Astrocyte of the spinal cord (primary cell): Measurements from ENCODE around the gene RPA1.
"Not testable (repeated sequence)": the region's sequence is repeated elsewhere in the genome, so short reads cannot be mapped to it uniquely, and the experiment has no call there.

ENCODE experiments used
- DNase-seq: peaks from one replicate; pipeline ENCODE4 v3.0.0; 2011; ENCODE audit warnings: low read depth, low spot score
- H3K4me3 ChIP-seq: 2 replicates; pipeline ENCODE4 v1.5.1; 2011; ENCODE audit warnings: low read depth, mild to moderate bottlenecking, low read length, moderate library complexity
- in situ Hi-C: cut with HindIII; loops from 2 replicates; pipeline ENCODE4 v1.10.0; 2017; ENCODE audit warnings: low sequenced_read_pairs
- TF ChIP-seq, protein P1 (sequence below): IDR thresholded peaks from 2 replicates; pipeline ENCODE4 v1.5.1; 2012; ENCODE audit warnings: low read depth, mild to moderate bottlenecking, low read length, inconsistent platforms

The RPA1 gene

DNA sequence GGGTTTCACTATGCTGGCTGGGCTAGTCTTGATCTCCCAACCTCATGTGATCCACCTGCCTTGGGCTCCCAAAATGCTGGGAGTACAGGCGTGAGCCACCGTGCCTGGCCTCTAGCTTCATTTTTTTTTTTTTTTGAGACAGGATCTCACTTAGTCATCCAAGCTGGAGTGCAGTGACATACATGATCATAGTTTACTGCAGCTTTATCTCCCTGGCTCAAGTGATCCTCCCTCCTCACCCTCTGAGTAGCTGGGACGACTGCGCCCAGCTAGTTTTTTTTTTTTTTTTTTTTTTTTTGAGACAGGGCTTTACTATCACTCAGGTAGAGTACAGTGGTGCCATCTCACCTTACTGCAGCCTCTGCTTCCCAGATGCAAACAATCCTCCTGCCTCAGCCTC is 9.7 kb downstream of the RPA1 start:
- TF ChIP-seq, protein P1, sequence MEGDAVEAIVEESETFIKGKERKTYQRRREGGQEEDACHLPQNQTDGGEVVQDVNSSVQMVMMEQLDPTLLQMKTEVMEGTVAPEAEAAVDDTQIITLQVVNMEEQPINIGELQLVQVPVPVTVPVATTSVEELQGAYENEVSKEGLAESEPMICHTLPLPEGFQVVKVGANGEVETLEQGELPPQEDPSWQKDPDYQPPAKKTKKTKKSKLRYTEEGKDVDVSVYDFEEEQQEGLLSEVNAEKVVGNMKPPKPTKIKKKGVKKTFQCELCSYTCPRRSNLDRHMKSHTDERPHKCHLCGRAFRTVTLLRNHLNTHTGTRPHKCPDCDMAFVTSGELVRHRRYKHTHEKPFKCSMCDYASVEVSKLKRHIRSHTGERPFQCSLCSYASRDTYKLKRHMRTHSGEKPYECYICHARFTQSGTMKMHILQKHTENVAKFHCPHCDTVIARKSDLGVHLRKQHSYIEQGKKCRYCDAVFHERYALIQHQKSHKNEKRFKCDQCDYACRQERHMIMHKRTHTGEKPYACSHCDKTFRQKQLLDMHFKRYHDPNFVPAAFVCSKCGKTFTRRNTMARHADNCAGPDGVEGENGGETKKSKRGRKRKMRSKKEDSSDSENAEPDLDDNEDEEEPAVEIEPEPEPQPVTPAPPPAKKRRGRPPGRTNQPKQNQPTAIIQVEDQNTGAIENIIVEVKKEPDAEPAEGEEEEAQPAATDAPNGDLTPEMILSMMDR: no peak
- in situ Hi-C loops: no loop called here

DNA sequence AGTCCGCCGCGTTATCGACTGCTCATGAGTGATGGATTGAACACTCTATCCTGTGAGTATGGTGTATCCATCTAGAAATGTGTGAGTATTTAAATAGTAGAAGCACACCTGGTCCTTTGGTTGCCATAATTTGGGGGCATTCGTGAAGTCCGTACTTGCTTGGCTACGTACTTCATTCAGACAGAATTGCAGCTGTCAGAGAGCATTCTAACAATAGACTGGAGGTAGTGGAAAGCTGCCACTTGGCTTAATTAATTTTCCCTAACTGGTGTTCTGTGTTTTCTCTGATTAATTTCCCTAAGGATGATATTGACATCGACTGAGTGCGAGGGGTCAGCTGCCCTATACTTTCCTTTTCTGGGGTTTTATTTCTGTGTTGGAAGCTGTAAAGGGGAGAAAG is 14.1 kb downstream of the RPA1 start:
- in situ Hi-C loops: no loop called here
- DNase-seq: no peak
- TF ChIP-seq, protein P1: no peak
- H3K4me3 ChIP-seq: no peak overlapping the region

More for the DNA sequence above, 9.7 kb downstream of the RPA1 start:
- DNase-seq: no peak
- H3K4me3 ChIP-seq: no peak overlapping the region

DNA sequence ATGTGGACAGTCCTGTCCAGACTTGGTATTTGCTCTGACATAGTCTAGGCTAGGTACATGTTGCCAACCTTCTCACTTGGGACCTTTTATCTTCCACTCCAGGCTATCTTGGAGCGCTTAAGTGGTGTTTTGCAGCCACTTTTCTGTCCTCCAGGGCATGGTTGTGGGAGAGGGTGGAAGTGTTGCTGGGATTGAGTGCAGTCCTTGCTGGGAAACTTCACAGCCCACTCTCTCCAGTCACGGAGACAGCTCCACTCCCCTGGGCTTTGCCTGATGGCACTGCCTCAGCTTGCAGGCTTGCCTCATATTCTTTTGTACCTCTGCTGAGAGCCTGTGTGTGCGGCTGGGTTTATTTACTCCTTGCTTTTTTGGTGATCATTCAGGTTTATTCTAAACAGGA is 17.4 kb downstream of the RPA1 start:
- in situ Hi-C loops: no loop called here

DNA sequence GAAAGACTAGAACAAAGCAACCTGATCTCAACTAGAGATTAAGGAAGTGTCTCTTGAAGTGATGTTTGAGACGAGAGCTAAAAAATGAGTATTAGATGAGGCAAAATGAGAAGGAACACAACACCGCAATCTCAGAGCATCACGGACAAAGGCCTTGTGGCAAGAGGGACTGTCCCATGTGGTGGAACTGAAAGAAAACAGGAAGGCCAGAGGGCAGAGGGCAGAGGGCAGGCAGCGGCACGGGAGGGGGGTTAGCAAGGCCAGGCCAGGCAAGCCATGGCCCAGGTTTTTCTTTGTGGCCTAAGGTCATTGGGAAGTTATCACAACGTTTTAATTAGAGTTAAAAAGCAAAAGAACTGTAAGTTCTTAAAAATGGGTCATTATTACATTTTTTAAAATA is 22.5 kb downstream of the RPA1 start:
- in situ Hi-C loops: no loop called here
- TF ChIP-seq, protein P1: no peak
- H3K4me3 ChIP-seq: no peak overlapping the region
- no peak for DNase-seq

More for the DNA sequence above, 17.4 kb downstream of the RPA1 start:
- TF ChIP-seq, protein P1: no peak
- no peak overlapping the region for H3K4me3 ChIP-seq
- DNase-seq: no peak

DNA sequence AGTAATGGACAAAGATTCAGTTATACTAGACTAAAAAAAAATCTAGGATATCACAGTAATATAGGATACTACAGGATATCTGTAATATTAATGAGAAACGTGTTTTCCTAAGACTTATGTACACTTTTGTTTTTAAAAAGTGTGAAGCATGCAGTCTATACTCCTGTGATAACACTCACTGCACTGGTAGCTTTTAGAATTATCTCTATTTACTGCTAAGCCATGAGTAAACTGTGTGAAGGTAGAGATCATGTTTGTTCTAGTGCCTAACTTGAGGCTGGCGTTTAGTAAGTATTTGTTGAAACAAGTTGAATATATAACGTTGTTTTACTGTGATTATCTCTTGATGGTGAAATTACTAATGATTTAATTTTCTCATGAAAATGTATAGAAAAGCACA is 23.9 kb downstream of the RPA1 start:
- TF ChIP-seq, protein P1: no peak
- in situ Hi-C loops: no loop called here
- DNase-seq: no peak
- no peak overlapping the region for H3K4me3 ChIP-seq

DNA sequence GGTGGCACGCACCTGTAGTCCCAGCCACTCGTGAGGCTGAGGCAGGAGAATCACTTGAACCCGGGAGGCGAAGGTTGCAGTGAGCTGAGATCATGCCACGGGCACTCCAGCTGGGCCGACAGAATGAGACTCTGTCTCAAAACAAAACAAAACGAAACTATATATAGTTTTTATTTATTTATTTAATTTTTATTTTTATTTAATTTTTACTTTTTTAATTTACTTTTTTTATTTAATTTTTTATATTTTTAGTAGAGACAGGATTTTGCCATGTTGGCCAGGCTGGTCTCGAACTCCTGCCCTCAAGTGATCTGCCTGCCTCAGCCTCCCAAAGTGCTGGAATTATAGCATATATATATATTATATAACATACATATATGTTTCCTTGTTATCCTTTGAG is 26.7 kb downstream of the RPA1 start:
- in situ Hi-C loops, H3K4me3 ChIP-seq, DNase-seq: not testable (repeated sequence)

DNA sequence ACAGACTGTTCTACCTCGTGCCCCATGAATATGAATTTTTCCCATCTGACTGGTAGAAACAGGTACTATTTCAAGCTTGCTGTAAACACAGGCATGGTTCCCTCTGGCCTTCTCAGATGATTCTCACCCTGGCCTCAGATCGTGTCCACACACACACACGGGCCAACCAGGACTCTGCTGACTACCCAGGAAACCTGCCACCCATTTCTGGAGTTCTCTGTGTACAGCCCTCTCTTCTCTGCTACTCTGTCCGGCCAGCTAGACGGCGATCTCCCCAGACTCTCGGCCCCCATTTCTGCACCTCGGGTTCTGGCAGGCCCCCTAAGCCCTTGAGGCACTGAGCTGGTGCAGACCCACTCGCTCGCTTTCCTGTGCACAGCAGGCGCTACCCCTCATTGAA is 31.2 kb downstream of the RPA1 start:
- TF ChIP-seq, protein P1: no peak
- no peak overlapping the region for H3K4me3 ChIP-seq
- in situ Hi-C loops: no loop called here
- DNase-seq: no peak
